Activated CD4-positive, alpha-beta T cell treated with anti-CD3 and anti-CD28 coated beads for 48 hours (primary cell): ENCODE measurements around the gene PYGB.
"Not testable (repeated sequence)": the region's sequence is repeated elsewhere in the genome, so short reads cannot be mapped to it uniquely, and the experiment has no call there.

Experiments used
- DNase-seq: peaks from one replicate; pipeline ENCODE4 v3.0.0-alpha.2; 2020

The PYGB gene

GRCh38 chr20:25296094-25297093 is 48.5 kb downstream of the PYGB start:
- DNase-seq, result peak; percentile 53

DNA sequence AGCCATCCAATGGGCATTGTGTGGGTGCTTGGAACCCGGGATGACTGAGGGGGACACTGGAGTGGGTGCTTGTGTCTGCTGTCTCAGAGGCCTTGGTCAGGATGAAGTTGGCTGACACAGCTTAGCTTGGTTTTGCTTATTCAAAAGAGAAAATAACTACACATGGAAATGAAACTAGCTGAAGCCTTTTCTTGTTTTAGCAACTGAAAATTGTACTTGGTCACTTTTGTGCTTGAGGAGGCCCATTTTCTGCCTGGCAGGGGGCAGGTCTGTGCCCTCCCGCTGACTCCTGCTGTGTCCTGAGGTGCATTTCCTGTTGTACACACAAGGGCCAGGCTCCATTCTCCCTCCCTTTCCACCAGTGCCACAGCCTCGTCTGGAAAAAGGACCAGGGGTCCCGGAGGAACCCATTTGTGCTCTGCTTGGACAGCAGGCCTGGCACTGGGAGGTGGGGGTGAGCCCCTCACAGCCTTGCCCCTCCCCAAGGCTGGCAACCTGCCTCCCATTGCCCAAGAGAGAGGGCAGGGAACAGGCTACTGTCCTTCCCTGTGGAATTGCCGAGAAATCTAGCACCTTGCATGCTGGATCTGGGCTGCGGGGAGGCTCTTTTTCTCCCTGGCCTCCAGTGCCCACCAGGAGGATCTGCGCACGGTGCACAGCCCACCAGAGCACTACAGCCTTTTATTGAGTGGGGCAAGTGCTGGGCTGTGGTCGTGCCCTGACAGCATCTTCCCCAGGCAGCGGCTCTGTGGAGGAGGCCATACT is 49.4 kb downstream of the PYGB start:
- DNase-seq, result no peak

GRCh38 chr20:25299806-25300205 is 51.9 kb downstream of the PYGB start:
- no peak for DNase-seq

DNA sequence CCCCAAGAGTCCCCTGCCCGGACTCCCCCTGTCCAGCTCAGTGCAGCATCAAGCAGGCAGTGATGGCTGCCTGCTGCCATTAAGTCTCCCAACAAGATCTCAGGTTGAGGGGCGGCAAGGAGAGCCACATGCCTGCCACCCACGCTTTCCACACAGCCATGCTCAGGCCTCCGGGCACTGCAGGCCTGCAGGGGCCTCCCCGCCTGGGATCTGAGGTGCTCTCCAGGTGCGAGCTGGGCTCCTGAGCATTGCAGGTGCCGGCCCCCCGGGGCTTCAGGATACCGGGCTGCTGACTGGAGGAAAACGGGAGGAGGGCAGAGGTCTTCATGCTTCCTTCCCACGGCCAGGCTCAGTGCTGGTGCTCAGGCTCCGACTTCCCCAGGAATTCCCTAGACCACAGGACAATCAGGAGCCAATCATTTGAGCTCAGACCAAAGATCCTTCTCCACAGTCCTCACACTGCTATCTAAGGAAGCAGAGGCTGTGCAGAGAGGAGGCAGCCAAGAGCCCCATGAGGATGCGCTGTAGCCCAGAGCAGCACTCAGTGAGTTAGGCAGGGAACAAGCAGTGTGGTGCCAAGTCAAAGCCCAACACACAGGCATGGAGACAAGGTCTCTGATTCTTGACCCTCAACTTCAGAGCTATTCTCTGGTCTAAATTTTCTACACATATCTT is 52.7 kb downstream of the PYGB start:
- DNase-seq, result no peak

- no peak for DNase-seq
These were observed 53.6 kb downstream of the PYGB start for GRCh38 chr20:25301357-25301920.

GRCh38 chr20:25302596-25302995 is 54.7 kb downstream of the PYGB start:
- no peak for DNase-seq

- DNase-seq, result no peak
These were observed 55.6 kb downstream of the PYGB start for GRCh38 chr20:25303292-25304024.

DNA sequence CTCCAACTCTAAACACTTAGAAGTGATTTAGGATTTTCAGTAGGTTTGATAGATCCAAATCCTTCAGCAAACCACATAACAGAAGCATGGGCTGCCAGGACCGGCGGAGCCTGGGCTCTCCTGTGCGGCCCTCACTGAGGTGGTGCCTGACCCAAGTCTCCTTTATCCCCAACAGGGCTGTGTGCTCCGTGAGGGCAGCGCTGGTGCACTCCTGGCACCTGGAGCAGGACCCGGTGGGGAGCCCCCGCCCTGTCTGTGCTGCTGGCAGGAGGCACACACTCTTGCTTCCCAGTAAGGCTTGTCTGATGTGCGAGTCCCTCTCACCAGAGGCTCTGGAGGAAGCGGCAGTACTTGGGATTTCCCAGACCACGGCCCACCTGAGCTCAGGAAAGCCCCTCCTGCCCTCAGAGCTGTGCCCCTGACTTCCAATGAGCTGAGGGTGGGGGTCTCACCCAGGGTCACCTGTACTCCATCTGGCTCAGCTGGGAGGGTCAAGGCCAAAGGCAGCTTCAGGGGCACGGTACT is 56.2 kb downstream of the PYGB start:
- DNase-seq, result no peak

- no peak for DNase-seq
These were observed 59.4 kb downstream of the PYGB start for GRCh38 chr20:25306991-25307903.

GRCh38 chr20:25308083-25308491 is 60.2 kb downstream of the PYGB start:
- no peak for DNase-seq

DNA sequence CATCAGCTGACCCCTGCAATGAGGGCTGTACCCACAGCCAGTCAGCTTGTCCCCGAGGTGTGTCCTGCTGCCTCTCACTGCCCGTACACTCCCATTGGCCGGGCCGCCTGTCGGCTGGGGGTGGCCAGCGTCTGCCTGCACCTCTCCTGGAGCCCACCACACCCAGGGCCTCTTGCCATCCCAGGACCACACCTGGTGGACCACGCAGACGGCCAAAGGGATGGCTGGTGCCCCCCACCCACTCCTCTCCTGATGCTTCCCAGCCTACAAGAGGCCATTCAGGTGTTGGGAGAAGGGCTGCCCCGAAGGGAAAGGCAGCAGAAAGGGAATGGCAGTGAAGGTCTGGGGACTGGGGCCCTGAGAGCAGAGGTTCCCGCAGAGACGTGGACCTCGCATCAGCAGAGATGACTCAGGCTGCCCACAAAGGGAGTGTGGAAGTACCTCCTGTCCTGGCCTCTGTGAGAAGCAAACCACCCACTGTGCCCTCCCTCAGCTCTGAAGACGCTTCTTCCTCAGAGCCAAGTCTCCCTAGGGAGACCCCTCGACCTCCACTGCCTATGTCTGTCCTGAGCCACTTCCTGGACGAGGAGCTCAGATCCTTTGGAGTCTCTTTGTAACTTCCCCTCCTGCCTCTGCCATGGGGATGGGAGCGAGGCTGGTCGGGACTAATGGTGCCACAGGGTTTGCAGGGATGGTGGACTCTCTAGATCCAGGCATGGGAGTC is 60.9 kb downstream of the PYGB start:
- DNase-seq, result peak; percentile 22

DNA sequence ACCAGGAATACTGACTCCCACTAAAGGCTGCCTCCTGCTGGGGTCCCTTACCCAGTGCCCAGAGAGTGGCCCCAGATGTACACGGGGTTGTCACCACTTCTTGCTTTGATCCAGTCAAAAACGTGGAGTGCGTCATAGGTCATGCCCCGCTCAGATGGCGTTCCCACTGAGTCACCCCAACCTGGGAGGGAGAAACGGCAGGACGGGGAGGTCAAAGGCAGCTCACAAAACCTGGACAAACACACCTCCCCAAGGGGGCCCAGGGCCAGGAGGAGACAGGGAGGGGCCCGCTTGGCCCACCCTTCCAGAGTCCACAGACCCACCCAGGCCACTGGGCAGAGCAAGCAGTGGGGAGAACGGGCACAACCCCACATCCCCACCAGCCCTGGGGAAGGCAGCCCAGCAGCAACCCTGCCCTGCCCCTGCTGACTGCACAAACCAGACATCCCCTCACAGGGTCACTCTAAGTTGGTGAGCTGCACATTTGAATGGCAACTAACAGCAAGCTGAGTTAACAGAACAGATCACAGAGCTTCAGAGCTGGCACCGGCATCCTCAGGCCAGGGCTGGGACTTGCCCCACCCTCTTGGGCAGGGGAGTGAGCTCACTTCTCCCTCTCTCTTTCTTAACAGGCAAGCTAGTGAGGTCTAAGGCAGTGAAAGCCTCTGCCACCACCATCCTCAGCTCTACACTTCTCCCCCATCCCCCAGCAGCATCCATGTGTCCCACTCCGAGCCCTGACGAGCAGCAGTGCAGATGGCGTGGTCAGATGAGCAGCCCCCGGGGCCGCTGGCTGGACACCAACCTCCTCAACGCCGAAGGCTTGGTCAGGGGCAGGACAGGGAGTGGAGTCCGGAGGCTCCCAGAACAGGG is 61.7 kb downstream of the PYGB start:
- peak; percentile 29 for DNase-seq

DNA sequence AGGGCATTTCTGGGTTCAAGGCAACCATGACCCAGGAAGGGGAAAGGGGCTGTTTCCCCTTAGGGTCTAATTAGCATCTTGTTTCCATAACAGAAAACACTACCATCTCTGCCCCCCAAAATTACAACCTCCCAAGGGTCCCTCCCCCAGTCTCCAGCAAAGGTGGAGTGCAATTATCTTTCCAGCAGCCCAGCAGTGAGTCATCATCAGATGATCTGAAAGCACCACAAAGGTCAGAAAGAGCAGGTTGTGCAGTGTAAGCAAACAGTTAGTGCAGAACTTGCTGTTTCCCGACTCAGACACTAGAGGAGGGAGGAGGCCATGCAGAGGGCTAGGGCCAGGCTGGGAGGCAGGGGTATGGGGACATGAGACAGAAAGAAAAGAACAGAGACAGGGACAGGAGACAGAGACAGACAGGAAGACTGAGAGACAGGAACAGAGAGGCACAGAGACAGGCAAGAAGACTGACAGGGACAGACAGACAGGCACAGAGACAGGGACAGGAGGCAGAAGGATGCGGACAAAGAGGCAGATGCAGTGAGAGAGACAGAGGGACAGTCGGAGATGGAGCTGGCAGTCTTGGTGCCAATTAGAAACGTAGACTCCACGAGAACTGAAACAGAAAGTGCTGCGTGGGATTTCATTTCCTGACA is 62.5 kb downstream of the PYGB start:
- peak; percentile 74 for DNase-seq

GRCh38 chr20:25310921-25311728 is 63.2 kb downstream of the PYGB start:
- no peak for DNase-seq

GRCh38 chr20:25312716-25313115 is 64.8 kb downstream of the PYGB start:
- DNase-seq, result not testable (repeated sequence)

DNA sequence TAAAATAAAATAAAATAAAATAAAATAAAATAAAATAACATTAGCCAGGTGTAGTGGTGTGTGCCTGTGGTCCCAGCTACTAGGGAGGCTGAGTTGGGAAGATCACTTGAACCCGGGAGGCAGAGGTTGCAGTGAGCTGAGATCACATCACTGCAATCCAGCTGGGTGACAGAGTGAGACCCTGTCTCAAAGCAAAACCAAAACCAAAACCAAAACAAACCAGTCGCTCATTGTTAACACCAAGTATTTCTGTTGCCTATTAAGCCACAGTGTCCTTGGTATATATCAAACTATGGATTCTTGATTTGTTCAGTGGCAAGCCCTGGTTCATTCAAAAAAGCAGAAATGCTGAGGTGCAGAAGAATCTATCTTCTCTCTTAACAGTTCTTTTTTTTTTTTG is 65.7 kb downstream of the PYGB start:
- no peak for DNase-seq
